HG03354 (cell line): ENCODE data around the gene HMOX2.

Source experiments
- ATAC-seq: cut with Tn5 transposase; IDR thresholded peaks from one replicate; pipeline ENCODE4 v1.9.1; 2021; ENCODE audit warnings: mild to moderate bottlenecking; ENCODE audit not compliant: unreplicated experiment, poor library complexity, severe bottlenecking

Gene HMOX2

DNA sequence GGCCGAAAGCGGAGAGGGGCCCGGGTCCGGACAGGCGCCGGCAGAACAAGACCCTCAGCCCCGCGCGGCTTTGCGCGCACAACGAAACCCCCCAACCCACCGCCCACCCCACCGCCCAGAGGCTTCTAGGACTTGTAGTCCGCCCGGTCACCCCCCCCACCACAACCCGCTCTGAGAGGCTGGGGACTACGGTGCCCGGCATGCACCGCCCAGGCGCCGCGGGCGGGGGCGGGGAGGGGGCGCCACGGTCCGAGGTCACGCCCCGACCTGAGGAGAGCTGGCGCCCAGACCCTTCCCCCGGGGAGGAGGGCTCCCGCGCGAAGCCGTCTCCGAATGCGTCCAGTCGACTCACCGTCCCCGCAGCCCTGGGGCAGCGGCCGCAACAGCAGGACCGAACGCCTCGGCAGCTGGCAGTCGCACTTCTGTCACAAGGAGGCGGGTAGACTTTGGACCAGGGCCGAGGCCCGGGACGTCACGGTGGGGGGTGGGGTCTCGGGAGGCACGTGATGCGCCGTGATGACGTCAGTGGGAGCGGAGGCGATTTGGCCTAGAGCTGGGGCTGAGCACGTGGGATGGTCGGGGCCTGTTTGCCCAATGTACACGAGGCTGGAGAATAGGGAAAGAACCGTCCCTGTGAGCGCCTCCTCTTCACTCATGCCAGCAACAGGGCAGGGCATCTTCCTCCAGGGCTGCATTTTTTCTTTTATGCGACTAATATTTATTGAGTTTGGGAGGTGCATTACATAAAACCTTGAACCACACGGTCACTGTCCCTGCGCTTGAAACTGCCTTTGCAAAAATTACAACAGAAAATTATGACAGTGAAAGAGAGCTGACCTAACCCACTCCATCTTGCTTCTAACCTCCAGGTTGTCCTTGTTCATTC, 62.4 kb downstream of the HMOX2 start, which contains the start of gene CDIP1:
Gene CDIP1, minus strand, starts transcription at position 424 of the 886 bp plus-strand sequence. CDS start 24,643 bp downstream, outside the sequence.
- ATAC-seq, result peak; percentile 85

GRCh38 chr16:4539716-4540284, 63.6 kb downstream of the HMOX2 start:
- no peak for ATAC-seq

DNA sequence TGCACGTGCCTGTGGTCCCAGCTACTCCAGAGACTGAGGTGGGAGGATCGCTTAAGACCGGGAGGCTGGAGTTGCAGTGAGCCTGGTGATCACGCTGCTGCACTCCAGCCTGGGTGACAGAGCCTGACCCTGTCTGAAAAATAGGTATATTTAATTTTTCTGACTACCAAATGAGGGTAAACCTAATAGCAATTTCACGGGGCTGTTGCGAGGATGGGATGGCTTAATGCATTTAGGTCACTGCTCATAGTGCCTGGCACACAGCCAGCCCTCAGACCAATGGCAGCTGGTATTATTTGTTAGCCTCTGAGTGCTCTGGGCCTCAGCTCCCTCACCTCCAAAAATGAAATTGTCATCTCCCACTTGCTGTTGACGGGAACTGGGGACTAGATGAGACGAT, 68.3 kb downstream of the HMOX2 start:
- ATAC-seq, result no peak

GRCh38 chr16:4548124-4548523, 71.9 kb downstream of the HMOX2 start:
- ATAC-seq, result no peak

DNA sequence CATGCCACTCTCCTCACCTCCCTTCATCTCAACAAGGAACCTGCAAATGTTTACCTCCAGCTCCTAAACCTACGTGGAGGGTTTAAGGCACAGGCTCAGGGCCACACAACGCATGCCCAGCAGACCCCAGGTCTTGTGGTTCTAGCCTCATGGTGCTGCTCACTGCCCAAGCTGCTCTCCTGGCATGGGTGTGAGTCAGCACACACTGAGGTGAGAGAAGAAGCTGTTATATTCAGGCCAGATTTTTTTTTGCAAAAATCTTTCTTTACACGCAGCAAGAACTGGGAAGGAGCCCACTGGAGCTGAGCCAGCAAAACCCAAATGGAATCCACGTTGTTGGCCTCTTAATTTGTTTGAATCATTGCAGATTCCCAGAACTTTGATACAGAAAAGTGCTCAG, 74.4 kb downstream of the HMOX2 start:
- ATAC-seq, result no peak

GRCh38 chr16:4552541-4552940, 76.3 kb downstream of the HMOX2 start:
- no peak for ATAC-seq

GRCh38 chr16:4556112-4556511, 79.9 kb downstream of the HMOX2 start, which contains the start of gene C16orf96:
C16orf96 (plus strand) TSS chr16:4556340; CDS start chr16:4556490, 150 bp downstream.
- ATAC-seq, result no peak

- ATAC-seq, result no peak
These were observed 80.4 kb downstream of the HMOX2 start for GRCh38 chr16:4556580-4556979.

GRCh38 chr16:4557973-4558372, 81.8 kb downstream of the HMOX2 start:
- no peak for ATAC-seq
